Left lung (tissue), 10 donors: ENCODE results near the gene SLC2A5. TPM values are rescaled to one million over a fixed set of nuclear protein-coding genes. Genes with fewer than 3 reads are reported as not detected.

Experiments
- ATAC-seq: fragments of 200-7000 bp; cut with Tn5 transposase; one replicate; pipeline ENCODE4 v1.9.1; 2020; ENCODE audit warnings: moderate library complexity
- DNase-seq, 4 donors: peaks; one replicate each; pipeline ENCODE4 v3.0.0-alpha.2; 2013 to 2020
- H3K27ac ChIP-seq, 2 donors: fragments of 200-600 bp; sonication (generic) in 1 of 2; one replicate each; pipeline versions ENCODE4 v1.5.0 to v1.8.0; 2020 to 2021
- H3K27me3 ChIP-seq, 2 donors: fragments of 200-600 bp; sonication (generic) in 1 of 2; one replicate each; pipeline versions ENCODE4 v1.5.0 to v1.8.0; 2020 to 2021
- H3K36me3 ChIP-seq, 2 donors: fragments of 200-600 bp; sonication (generic) in 1 of 2; one replicate each; pipeline versions ENCODE4 v1.5.0 to v1.8.0; 2020 to 2021
- H3K4me1 ChIP-seq, 2 donors: fragments of 200-600 bp; one replicate each; pipeline ENCODE4 v1.8.0; 2021
- H3K4me3 ChIP-seq, 2 donors: fragments of 200-600 bp; sonication (generic) in 1 of 2; one replicate each; pipeline versions ENCODE4 v1.5.0 to v1.8.0; 2020 to 2021; ENCODE audit warnings: mild to moderate bottlenecking in 1 of 2
- H3K9me3 ChIP-seq, 2 donors: fragments of 200-600 bp; sonication (generic) in 1 of 2; one replicate each; pipeline versions ENCODE4 v1.5.0 to v1.8.0; 2020 to 2021
- intact Hi-C, 2 donors: fragments of 100-400 bp; cut with DNase I; formaldehyde crosslinking; loops; one replicate each; pipeline versions ENCODE4 v1.11.2 to v1.14.2; 2022
- polyA plus RNA-seq, 6 donors: library from polyadenylated mRNA; unstranded; fragments of 120-200 nt; gene quantifications; one replicate each; pipeline ENCODE4 v1.2.1, GENCODE V29; 2013; ENCODE audit not compliant: insufficient read length in 6 of 6
- total RNA-seq, 2 donors: library from RNA; stranded (reverse); fragmentation: NEBNext Ultra II Directional; extraction: Animal tissue kit (Norgen Biotek cat#: 25700); gene quantifications; one replicate each; pipeline ENCODE4 v1.2.1, GENCODE V29; 2021
- TF ChIP-seq, protein P1 (sequence below), 2 donors: fragments of 200-600 bp; sonication (generic) in 1 of 2; IDR thresholded peaks; one replicate each; pipeline versions ENCODE4 v1.5.0 to v1.8.0; 2021; ENCODE audit warnings: antibody characterized with exemption in 2 of 2
- donor health status: DM: no; HTN: yes; CAD: no.
- donor health status: DM: no; HTN: no; CAD: no.

SLC2A5 gene
- total and polyA plus RNA-seq, 8 donors = 0.52 to 1.6 (median 1.0) TPM

DNA sequence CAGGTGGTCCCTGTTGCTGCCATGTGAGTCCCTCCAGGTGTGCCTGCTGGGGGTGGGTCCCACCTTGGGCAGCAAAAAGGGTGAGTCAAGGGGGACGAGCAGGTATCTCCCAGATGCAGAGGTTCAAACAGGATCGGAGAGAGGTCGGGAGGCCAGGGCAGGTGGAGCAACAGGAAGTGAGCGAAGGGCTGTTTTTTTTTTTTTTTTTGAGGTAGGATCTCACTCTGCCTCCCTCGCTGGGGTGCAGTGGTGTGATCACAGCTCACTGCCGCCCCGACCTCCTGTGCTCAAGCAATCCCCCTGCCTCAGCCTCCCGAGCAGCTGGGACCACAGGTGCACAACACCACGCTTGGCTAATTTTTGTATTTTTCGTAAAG is 82.6 kb downstream of the SLC2A5 start:
- H3K27ac ChIP-seq = peak overlapping the region in 1 of 2 donors; percentile 17
- no peaks in the 10 kb centered on the region for H3K27me3 ChIP-seq
- peaks cover 0 to 22% of the 10 kb centered on the region in 2 donors for H3K4me1 ChIP-seq
- H3K4me3 ChIP-seq = no peak overlapping the region
- H3K36me3 ChIP-seq = no peaks in the 10 kb centered on the region
- intact Hi-C loops = no loop called here
- ATAC-seq (no peak), DNase-seq (no peak)
- H3K9me3 ChIP-seq = no peaks in the 10 kb centered on the region
- TF ChIP-seq, protein P1, sequence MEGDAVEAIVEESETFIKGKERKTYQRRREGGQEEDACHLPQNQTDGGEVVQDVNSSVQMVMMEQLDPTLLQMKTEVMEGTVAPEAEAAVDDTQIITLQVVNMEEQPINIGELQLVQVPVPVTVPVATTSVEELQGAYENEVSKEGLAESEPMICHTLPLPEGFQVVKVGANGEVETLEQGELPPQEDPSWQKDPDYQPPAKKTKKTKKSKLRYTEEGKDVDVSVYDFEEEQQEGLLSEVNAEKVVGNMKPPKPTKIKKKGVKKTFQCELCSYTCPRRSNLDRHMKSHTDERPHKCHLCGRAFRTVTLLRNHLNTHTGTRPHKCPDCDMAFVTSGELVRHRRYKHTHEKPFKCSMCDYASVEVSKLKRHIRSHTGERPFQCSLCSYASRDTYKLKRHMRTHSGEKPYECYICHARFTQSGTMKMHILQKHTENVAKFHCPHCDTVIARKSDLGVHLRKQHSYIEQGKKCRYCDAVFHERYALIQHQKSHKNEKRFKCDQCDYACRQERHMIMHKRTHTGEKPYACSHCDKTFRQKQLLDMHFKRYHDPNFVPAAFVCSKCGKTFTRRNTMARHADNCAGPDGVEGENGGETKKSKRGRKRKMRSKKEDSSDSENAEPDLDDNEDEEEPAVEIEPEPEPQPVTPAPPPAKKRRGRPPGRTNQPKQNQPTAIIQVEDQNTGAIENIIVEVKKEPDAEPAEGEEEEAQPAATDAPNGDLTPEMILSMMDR (IDR thresholded peaks at IDR 0.05) = no peak

DNA sequence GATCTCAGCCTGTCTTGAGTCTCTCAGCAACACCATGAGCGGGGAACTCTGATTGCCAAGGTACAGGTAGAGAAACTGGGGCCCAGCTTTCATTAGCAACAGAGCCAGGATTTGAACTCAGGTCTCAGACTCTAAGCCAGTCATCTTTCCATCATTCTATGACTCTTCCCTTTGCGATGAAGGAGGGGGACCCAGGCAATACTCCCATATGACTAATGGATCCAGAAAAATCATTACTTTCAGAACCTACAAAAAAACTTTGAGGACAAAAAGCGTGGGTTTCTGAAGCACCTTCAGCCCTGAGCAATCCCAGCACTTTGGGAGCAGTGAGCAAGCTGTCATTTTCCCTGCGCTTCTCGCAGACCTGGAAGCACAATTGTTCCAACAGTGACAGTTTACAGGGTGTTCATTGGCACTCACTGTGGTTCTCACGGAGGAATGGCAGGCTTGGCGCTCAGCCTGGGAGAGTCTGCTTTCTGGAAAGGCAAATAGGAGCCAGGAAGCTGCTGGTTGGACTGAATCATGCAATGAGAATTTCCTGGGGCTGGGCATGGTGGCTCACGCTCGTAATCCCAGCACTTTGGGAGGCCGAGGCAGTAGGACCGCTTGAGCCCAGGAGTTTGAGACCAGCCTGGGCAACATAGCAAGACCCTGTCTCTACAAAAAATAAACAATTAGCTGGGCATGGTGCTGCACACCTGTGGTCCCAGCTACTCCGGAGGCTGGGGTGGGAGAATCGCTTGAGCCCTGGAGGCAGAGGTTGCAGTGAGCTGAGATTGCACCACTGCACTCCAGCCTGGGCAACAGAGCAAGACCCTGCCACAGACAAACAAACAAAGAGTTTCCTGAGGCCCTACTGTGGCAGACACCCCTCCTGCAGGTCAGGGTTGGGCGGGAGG is 83.3 kb downstream of the SLC2A5 start:
- Histone ChIP-seq H3K4me3 (no peak overlapping the region), H3K27me3 (no peaks in the 10 kb centered on the region), H3K9me3 (no peaks in the 10 kb centered on the region), H3K27ac (peak overlapping the region; percentile 17 to 39), H3K4me1 (peaks cover 0 to 22% of the 10 kb centered on the region in 2 donors), H3K36me3 (no peaks in the 10 kb centered on the region)
- intact Hi-C loops = no loop called here
- TF ChIP-seq, protein P1 (IDR thresholded peaks at IDR 0.05) = no peak
- ATAC-seq (peak; percentile 85), DNase-seq (peak in 3 of 4 donors; percentile 42 to 83 (median 76))

Other genes starting within 250 kb of the SLC2A5 start
- 1,000 to 10,000 TPM in 1 of 2 donors, 100 to 1,000 TPM in 1; 753 to 1,734 TPM for gene ENO1, start 190.9 kb downstream of the SLC2A5 start, total RNA-seq
- 100 to 1,000 TPM; 695 to 833 (median 776) TPM for gene ENO1, start 190.9 kb downstream of the SLC2A5 start, polyA plus RNA-seq
- gene CA6, start 123.8 kb downstream of the SLC2A5 start, total RNA-seq = not detected
- under 1 TPM in 5 of 6 donors, not detected in 1; 0.11 to 0.25 (median 0.18) TPM for gene CA6, start 123.8 kb downstream of the SLC2A5 start, polyA plus RNA-seq
- gene SLC2A7, start 43.2 kb downstream of the SLC2A5 start, total RNA-seq = under 1 TPM in 1 of 2 donors, not detected in 1; 0.18 TPM
- under 1 TPM in 1 of 6 donors, not detected in 5; 0.15 TPM for gene SLC2A7, start 43.2 kb downstream of the SLC2A5 start, polyA plus RNA-seq
- gene GPR157, start 59.5 kb upstream of the SLC2A5 start, total RNA-seq = 10 to 100 TPM; 18.8 to 23.0 TPM
- 10 to 100 TPM; 15.2 to 36.5 (median 24.4) TPM for gene GPR157, start 59.5 kb upstream of the SLC2A5 start, polyA plus RNA-seq
- 10 to 100 TPM; 33.0 to 42.6 TPM for gene H6PD, start 165.1 kb upstream of the SLC2A5 start, total RNA-seq
- 10 to 100 TPM; 49.8 to 63.0 (median 56.0) TPM for gene H6PD, start 165.1 kb upstream of the SLC2A5 start, polyA plus RNA-seq
- gene SPSB1, start 223.3 kb upstream of the SLC2A5 start, total RNA-seq = 10 to 100 TPM; 24.7 to 39.4 TPM
- 1 to 10 TPM; 6.1 to 9.2 (median 6.9) TPM for gene SPSB1, start 223.3 kb upstream of the SLC2A5 start, polyA plus RNA-seq